Esophagus mucosa (tissue), 1 donor: Measurements from ENCODE around the gene MRPL9. TPM values are rescaled to one million over a fixed set of nuclear protein-coding genes. Genes with fewer than 3 reads are reported as not detected.

Source experiments
- ATAC-seq: fragments of 200-7000 bp; cut with Tn5 transposase; one replicate; pipeline ENCODE4 v1.9.1; 2020
- total RNA-seq: library from RNA; stranded (reverse); gene quantifications from one replicate; pipeline ENCODE4 v1.2.4, GENCODE V29; 2023
- donor health status: DM: yes; HTN: yes; CAD: no.

MRPL9 gene
- total RNA-seq, 1 donor from 2014 or later = 72.0 TPM

DNA sequence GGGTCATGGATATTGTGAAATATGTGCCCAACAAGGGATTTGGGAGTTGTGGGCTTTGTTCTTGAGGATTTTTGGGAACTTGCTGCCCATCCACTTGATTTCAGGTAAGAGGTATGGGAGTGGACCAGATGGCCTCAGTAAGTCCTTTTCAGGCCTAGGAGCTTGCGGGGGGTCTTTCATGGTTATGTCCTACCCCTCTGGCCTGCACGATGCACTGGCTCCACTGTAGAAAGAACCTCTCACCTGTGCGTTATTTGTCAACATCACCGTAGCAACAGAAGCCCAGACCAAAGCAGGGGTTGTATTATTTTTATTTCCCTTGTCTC lies 33.4 kb downstream of the MRPL9 start:
- no peak for ATAC-seq

DNA sequence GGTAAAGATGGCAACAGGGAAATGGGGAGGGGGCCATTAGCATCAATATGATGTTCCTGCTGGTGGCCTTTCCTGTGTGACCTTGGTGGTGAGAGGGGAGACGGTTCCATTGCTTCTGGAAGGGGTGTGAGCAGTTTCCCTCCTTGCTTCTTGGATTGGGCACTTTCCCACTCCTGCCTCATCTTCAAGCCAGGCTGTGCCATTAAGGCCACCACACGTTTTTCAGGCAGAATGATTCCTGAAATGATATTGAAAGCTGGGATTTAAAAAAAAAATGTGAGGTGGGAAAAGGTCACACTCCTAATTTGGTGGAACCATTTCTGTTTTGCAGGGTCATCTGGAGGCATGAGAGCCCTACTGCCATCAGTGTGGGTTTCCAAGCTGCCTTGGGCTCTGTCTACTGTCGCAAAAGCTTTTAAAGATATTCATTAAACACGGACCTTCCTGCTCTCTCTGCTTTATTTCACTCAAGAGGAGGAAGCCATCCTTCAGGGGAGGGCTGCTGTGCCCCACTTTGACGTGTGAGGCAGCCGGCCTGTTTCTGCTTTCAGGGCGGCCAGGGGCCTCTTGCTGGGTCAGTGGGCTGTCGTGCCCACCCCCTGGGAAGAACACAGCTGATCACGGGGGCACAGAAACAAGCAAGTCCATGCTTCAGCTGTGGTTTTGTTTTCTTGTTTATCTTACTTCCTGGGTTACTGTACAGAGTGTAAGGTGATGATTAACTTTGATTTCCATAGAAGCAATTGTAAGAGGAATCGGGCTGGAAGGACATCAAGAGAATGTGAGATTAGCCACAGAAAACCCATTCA lies 33.9 kb downstream of the MRPL9 start:
- no peak for ATAC-seq

DNA sequence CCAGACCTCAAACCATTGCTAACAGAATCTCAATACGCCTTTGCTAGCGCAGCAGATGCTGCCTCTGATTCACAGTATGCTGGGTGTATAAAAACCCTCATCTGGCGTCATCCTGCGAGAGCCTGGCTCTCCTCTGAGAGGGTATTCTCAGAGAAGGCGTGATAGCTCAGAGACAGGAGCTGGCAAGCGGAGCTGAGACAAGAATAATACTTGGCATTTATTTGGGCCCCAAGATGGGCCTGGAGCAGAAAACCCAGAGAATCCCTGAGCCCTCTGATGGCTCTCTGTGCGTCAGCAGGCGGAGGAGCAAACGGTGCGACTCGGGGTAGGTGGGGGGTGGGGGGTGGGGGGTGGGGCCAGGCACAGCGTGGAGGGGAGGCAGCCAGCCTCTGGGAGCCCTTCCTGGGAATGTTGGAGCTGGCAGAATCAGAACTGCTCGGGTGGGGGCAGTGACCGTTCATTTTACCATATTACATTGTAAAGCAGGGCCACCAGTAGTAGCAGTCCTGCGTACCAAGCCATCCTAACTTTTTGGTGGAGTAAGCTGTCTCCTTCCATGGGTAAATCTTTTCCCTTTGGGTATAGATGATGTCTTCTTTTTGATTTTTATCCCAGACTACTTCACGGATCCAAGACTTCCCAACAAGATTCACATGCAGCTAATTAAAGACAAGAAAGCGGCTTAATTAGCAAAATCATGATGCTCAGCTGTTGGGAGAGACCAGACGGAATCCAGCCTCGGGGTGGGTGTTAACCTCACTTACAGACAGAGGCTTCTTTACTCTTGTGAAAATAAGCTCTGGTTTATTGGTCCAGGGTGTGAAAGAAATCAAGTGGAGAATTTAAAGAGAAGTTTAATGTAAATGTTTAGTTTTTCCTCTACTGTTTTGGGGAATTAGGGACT lies 34.9 kb downstream of the MRPL9 start:
- no peak for ATAC-seq

DNA sequence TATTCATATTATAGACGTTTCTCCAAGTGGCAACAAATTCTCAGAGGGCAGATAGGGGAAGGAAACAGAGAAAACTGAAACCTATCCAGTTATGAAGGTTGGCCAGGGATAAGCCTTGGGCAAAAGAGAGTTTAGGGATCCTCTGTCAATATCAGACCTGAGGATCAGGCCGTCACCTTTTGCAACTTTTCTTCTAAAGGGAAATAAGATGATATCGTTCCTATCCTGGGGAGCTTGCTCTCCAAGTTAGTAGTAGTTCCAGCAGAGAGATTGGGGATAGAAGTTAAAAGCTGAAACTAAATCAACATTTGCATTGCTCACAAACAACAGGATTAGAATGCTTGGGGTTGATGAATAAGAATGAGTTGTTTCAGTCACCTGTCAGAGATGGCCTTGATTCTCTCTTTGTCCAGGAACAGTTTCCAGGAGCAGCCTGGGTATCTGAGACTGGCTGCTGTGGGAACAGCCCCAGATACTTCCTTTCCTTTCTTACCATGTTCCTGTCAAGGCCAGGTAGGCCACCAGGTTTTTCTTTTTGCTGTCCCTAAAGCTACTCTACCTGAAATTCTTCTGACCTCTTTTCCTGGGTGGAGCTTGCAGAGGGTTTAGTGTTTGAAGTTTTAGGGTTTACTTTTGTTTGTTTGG lies 39.4 kb downstream of the MRPL9 start:
- ATAC-seq = peak; percentile 66

DNA sequence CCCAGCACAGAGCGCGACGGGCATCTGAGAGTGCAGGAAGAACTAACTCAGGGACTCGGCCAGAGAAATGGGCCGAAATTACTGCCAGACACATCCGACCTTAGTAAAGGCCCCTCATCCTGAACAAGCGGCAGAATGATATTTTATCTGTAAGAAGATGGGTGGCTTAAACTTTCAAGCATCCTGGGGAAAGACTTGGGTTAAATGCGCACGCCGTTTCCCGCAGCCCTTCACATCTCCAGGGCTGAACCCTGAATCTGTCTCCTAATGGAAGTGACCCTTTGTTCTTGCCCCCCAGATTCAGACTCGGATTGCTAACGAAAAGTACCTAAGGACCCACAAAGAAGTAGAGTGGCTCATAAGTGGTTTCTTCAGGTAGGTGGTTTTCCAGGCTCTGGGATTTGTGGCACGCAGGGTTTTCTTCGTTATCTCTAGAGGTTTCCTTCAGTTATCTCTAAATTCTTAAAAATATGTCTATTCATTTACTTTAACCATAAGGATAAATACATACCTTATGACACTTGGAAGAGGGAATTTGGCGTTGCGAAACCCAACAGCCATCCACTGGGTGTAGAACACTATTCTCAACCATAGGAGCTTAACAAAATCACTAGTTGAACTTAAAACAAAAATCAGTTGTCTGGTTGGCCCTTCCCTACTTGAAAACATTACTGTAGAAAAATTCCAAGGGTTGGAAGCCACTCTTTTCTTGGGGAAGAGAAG lies 41.3 kb downstream of the MRPL9 start:
- ATAC-seq = no peak

DNA sequence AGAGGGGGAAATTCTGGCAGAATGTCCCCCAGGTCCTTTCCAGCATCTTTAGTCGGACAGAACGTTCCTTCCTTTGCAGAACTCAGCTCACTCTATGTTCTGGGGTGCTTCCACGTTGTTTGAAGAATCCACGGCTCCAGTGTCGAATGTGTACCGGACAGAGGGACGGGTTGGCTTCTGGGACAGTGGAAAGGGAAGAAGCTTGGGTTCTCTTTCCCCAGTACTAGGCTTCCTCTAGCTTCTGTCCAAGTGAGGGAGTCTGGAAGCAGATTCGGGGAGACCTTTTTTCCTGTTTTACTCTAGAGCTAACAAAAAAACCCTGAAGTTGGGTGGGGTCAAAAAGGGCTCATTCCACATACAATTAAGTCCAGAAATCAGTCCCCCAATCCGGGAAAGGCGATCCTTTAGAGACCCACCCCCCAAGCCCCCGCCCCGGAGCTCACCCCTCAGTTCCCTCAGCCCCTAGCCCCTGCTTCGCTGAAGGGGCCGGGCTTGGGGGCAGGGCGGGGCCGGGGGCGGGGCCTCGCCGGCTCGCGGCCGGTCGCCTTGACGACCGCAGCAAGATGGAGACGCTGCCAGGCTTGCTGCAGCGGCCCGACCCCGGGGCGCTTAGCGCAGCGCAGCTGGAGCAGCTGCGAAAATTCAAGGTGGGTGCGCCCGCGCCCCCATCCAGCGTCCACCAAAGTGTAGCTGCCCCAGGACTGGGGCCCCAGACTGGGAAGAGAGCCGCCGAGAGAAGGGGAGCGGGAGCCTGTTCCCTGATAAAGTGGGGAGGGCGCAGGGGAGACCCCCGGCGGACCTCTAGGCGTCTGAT lies 42.1 kb downstream of the MRPL9 start, which contains the start of gene RIIAD1:
TSS of gene RIIAD1 (plus strand) at position 549 of the 814 bp plus-strand sequence. CDS start at position 564, 15 bp downstream.
- ATAC-seq = no peak

DNA sequence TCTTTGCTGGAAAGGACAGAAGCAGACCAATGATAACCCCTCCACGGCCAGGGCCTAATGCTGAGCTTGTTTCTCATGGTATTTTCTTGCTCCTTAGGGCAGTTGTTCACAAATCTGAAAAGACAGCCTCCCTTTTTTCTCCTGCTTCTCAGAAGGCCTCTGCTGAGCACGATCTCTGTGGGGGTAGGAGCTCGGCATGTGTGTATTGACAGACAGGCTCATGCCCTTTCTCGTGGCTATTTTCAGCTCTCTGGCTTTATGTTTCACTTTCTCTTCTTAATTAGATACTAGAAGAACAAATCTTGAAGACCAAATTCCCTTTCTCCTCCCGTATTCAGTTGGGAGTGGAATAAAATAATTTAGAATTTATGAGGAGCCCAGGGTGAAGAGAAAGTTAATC lies 42.7 kb downstream of the MRPL9 start:
- no peak for ATAC-seq

DNA sequence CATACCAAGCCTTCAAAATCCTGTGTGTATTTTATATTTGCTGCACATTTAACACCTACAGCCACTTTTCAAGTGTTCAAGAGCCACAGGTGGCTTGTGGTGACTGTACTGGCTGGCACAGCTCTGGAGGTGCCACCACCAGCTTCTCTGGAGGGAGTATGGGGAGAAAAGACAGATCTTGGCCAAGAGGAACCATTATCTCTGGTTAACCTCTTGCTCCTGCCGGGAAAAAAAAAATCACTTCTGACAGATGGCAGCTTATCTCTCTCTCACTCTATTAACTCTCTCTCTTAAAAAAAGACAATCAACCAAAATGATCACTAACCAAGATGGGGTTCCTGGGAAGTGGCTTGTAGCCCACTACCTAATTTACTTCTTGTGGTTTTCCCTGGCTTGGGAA lies 43.2 kb downstream of the MRPL9 start:
- ATAC-seq = no peak

DNA sequence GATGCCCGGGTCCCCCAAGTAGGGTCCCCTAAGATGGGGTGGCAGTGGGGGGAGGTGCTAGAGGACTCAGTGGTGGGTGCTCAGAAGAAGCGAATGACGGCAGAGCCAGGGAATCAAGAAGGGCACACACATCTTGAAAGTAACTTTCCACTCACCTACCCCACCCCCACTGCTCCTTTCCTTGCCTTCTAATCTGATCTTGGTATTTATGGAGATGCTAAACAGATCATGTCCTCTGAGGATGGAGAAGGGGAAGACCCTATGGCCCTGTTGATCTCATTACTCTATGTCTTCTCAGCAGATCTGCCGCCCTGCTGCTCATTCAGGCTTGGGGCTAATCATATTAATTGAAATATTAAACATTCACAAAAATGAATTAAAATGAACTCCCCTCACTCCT lies 44.6 kb downstream of the MRPL9 start:
- ATAC-seq = no peak

DNA sequence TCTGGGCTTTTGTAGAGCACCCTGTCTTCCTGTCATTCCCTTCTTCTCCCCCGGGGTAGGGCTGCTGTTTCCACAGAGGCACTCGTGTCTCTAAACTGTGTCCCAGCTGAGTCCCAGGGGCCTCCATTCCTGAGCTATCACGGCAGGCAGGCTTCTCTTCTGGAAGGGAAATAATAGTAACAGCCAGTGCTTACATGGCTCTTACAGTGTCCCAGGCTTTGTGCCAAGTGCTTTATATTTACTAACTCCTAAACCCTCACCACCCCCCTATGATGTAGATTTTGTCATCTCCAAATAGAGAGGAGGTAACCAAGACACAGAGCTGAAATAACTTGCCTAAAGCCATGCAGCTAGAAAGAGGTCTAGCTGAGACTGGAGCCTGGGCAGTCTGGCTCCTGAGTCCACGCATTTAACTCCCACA lies 45.3 kb downstream of the MRPL9 start:
- ATAC-seq = no peak

DNA sequence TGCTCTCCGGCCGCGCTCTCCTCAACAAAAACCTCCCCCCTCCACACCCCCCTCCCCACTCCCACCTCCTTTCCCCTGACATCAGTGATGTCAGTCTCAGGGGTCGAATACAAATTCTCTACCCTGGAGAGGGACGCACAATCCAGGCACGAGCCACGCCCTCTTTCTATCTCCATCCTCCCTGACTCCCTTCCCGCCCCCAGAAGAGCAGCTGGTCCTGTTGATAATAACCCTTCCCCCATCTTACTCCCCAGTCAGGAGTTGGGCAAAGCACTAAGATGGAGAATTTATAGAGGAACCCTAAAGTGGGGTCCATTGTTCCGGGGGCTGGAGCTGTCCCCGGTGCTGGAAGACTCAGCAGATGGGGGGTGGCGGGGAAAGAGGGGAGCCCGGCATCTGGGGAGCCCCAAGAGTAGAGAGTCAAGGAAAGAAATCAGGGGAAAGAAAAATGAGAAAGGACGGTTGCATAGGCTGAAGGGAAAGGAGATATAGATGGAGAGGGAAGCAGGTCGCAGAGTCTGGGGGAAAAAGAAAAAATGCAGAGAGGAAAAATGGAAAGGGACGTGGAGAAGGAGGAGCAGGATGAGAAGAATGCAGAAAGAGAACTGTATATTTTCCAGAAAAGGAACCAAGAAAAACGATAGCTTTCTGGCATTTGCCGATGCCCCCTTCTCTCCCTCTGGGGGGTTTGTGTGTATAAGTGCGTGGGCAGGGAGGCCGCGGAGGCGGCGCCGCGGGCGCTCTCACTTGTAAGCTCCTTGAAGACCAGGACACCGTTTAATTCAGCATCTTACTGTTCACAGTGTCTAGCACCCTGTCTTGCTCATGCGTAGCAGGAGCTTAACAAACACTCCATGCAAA lies 46.3 kb downstream of the MRPL9 start, which contains the start of gene CELF3:
TSS of gene CELF3 (minus strand) at position 33 of the 861 bp plus-strand sequence. CDS start 783 bp downstream, outside the sequence.
- ATAC-seq = no peak

DNA sequence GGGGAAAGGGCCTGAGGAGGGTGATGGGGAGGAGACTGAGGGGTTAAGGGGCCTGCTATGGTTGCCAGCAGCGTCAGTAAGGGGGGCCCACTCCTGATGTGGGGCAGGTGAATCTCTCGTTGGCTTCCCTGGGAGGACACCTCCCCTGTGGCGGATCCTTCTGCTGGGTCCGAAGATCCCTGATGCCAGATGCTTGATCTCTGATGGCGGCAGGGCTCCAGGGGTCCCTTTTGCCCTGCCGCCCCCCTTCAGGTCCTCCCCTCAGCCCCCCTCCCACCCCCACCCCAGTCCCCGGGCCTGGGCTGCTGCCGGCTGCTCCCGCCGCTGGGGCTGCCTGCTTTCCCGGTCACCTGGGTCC lies 46.9 kb downstream of the MRPL9 start:
- no peak for ATAC-seq

DNA sequence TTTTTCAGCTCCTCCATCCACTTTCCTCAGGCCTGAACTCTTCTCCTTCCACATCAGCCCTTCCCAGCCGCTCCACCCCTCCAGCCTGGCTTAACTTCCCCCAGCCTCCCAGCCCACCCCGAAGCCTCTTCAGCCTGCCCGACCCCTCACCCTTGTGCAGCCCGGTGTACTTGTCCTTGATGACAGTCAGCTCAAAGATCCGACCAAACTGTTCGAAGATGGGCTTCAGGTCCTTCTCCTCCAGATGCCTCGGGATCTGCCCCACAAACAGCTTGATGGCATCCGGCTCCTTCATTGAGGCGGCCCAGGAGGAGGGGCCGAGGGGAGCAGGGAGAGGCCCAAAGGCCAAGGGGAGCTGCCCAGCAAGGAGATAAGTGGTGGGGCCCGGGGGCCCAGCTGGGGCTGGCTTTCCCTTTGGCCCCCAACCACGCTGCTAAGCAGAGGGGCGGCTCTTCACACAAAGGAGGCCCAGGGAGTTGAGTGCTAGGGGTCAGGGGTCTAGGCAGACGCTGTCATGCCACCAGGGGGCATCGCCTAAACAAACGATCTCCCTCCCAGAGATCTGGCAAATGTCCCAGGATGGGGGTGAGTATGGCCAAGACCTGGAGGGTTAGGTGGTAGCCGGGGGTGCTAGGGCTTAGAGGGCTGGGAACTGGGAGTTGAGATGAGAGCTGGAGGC lies 47.4 kb downstream of the MRPL9 start:
- no peak for ATAC-seq

DNA sequence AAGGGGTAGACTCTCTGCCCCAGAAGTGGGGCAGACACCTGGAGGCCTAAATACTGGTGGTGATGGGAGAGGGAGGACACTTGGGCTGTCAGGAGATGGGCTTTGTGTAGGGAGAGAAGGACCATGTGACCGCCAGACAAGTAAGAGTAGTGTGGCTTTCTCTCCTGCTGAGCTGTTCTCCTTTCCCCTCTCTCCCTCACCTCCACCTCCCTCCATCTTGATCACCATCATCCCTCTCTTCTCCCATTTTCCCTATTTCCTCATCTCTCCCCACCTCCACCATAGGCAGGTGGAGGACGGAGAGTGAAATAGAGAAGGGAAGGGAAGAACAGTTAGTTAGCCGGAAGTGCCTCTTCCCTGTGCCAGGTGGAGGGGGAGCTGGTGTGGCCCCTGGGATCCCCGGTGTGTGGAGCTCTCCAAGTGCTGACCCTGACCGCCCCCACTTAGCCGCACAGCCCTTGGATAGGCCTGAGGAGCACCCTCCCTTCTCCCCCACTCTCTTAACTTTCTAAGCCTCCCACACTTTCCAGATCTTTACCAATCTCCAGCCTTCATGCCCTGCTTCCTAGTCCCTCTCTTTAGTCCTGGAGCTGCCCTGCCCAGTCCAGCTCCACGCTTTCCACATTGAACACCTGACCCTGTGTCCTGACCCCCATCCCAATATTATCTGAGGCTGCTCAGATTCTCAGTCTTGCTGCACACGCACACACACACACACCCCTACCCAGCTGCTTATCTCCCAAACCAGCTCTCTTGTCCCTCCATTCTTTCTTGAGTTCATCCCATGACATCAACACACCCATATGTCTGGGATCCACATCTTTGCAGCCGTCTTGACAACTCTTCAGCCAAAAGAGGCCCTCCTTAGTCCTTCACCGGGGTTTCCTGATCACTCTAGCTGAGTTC lies 48.2 kb downstream of the MRPL9 start:
- ATAC-seq = no peak

DNA sequence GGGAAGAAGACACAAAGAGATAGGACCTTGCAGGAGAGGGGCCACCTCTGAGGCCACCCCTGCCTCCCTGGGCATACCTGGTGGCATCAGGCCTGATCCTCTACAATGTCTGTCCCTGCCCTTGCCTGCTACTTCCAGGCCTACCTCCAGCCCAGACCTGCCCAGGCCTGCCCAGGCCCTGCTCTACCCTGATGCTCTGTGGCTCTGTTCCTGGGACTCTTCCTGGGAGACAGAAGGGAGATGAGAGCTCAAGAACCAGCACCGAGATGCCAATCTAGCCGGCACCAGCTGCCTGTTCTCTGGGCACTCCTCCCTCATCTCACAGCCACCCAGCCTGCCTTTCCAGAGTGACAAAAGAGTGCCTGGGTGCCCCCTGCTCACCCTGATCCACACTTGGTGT lies 49.4 kb downstream of the MRPL9 start:
- ATAC-seq = peak; percentile 73

DNA sequence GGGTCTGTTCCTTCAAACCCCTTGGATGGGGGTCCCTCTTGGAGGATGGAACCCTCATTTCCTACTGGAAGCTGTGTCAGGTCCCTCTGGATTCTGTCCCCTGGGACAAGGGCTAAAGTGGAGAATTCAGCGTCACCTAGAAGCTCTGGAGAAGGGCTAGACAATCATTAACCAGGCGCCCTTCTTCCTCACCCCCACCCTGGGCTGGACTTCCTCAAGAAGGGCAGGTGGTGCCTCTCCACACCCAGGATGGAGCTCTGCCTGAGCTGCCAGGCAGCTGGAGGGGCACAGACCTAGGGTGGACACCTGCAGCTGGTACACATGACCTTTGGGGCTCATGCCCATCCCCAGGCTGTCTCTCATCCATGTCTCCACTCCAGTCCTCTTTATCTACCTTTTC lies 50.3 kb downstream of the MRPL9 start:
- ATAC-seq = no peak

DNA sequence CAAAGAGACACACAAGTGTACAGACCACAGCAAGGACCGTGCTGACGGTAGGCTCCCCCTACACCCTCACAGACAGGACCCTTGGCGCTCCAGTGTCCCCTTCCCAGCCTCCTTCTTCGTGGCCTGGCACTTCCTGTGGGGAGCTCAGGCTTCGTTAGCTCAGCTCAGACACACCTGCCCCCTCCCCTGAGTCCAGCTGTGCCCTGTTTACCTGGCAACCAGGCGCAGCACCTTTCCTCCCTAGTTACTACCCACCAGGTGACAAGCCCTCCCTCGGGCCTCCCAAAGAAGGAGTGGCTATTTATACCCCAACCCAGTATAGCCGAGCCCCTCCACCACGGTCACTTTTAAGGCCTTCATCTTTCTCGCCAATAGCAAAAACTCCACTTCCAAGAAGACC lies 51.3 kb downstream of the MRPL9 start:
- ATAC-seq = no peak

DNA sequence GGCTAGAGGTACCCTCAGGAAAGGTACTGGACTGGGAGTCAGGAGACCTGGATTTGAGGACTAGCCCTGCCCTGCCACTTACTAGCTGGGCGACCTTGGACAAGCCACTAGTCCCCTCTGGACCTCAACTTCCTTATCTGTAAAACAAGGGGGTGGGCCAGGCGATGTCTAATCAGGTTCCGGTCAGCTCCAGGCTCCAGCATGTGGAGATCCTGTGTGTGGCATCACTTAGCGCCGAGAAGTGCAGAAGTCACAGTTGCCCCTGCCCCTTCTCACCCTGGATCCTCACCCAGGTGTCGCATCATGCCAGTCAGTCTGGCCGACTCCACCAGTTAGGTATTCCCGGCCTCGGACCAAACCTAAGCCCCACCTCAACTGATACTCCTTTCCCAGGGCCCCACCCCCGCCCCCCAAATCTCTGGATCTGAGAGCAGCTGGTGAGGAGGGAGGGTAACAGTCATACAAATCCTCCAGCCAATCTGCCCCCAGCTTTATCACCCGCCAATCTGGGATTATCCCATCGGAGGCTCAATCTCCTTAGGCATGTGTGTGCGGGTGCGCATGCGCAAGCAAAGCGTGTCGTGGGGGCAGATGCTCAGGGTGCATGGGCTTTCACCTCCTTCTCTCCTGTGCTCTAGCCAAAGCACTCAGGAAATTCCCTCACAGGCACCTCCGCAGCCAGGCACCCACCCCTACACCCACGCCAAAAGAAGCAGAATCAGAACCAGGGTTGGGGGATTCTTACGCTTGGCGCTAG lies 52.1 kb downstream of the MRPL9 start:
- ATAC-seq = no peak
